Neuron (in vitro differentiated cells): Measurements from ENCODE around the gene PROC.
A peak's percentile ranks its signal among the peaks of the same experiment; 100 is the strongest.

Experiments used
- H2AFZ ChIP-seq: one replicate; pipeline ENCODE4 v1.6.1; 2013; ENCODE audit warnings: low read depth, mild to moderate bottlenecking, inconsistent platforms, low read length, moderate library complexity
- H3K27me3 ChIP-seq: one replicate; pipeline ENCODE4 v1.6.1; 2013; ENCODE audit warnings: low read length; ENCODE audit not compliant: insufficient read depth
- H3K36me3 ChIP-seq: one replicate; pipeline ENCODE4 v1.6.1; 2013; ENCODE audit warnings: low read length; ENCODE audit not compliant: insufficient read depth
- H3K4me1 ChIP-seq: one replicate; pipeline ENCODE4 v1.6.1; 2013; ENCODE audit warnings: low read length; ENCODE audit not compliant: insufficient read depth
- H3K4me3 ChIP-seq: 2 replicates; pipeline ENCODE4 v1.5.1; 2013; ENCODE audit warnings: mild to moderate bottlenecking, low read length, moderate library complexity
- H3K9me3 ChIP-seq: one replicate; pipeline ENCODE4 v1.6.1; 2013; ENCODE audit warnings: low read length

The PROC gene

GRCh38 chr2:127418300-127419111 lies at the start of gene PROC:
TSS of gene PROC (plus strand) at chr2:127418427. CDS start at chr2:127419943, 1,516 bp downstream.
- Histone ChIP-seq H3K4me1 (peaks cover 9% of the 10 kb centered on the region), H3K27me3 (peaks cover 80% of the 10 kb centered on the region)

GRCh38 chr2:127370010-127370409 lies 48.2 kb upstream of the PROC start:
- no peaks in the 10 kb centered on the region for H3K4me1 ChIP-seq
- H3K9me3 ChIP-seq = peaks cover 14% of the 10 kb centered on the region
- no peaks in the 10 kb centered on the region for H3K36me3 ChIP-seq
- no peak overlapping the region for H3K4me3 ChIP-seq
- H2AFZ ChIP-seq = no peak overlapping the region
- H3K27me3 ChIP-seq = no peaks in the 10 kb centered on the region

More at GRCh38 chr2:127418300-127419111, at the start of gene PROC:
- no peak within 1 kb of the TSS for H2AFZ ChIP-seq
- H3K36me3 ChIP-seq = no peaks in the 10 kb centered on the region
- no peaks in the 10 kb centered on the region for H3K9me3 ChIP-seq
- no peak within 1 kb of the TSS for H3K4me3 ChIP-seq

DNA sequence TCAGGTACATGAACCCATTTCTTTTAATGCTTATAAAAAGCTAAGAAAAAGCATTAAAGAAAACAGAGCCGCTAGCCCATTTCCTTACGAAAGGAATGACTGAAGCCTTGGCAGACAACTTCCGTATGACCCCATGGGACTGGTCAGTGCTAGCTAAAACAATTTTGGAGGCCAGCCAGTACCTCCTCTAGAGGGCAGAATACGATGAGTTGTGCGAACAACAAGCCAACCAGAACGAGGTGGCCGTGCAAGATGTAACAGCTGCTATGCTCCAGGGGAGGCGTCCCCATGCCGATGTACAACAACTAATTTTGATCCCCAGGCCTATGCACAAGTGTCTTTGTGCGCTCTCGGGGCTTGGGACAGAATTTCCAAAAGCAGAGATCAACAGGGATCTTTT lies 47.2 kb upstream of the PROC start:
- H3K36me3 ChIP-seq = no peaks in the 10 kb centered on the region
- H3K4me3 ChIP-seq = no peak overlapping the region
- H3K27me3 ChIP-seq = no peaks in the 10 kb centered on the region
- H3K4me1 ChIP-seq = no peaks in the 10 kb centered on the region
- H3K9me3 ChIP-seq = peaks cover 20% of the 10 kb centered on the region
- no peak overlapping the region for H2AFZ ChIP-seq

DNA sequence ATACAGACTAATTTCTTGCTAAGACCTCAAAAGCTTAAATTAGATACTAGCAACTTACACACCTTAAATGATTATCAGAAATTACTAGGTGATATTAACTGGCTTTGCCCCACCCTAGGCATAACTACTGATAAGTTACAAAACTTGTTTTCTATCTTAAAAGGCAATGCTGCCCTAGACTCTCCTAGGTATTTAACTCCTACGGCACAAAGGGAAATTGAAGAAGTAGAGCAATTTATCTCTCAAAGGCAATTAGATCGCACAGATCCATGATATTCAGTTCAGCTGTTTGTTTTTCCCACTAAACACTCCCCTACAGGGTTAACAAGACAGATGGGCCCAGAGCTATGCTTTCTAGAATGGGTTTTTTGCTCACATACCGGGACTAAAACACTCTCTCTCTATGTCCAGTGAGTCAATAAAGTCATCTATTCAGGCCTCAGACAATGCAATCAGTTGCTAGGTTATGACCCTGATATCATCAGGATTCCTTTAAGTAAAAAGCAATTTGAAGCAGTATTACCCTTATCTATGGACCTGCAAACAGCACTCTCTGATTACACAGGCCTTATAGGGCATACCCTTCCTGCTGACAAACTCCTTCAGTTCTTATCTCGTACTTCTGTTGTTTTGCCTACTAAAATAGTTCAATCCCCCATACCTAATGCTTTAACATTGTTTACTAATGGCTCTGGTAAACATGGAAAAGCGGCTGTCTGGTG lies 44.7 kb upstream of the PROC start:
- H3K4me1 ChIP-seq = no peaks in the 10 kb centered on the region
- no peaks in the 10 kb centered on the region for H3K27me3 ChIP-seq
- H3K36me3 ChIP-seq = no peaks in the 10 kb centered on the region
- H2AFZ ChIP-seq = no peak overlapping the region
- H3K9me3 ChIP-seq = peaks cover 32% of the 10 kb centered on the region
- H3K4me3 ChIP-seq = no peak overlapping the region

DNA sequence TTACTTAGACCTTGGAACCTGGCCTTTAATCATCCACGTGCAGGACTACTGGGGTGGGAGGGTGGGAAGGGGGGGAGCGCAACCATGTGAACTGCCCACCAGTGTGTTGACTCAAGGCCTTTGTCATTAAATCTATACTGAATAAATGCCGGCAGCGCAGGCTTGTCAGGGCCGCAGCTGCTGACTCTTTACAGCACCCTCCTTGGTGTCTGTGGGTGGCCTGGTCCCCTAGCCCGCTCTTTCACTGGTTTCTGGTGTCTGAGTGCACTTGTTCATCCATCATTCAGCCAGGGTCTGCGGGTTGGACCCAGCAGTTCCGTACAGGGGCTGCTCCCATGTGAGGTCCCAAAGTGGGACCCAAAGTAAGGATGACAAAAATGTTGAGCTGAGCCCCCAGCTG lies 42.0 kb upstream of the PROC start:
- H3K9me3 ChIP-seq = peaks cover 24% of the 10 kb centered on the region
- no peaks in the 10 kb centered on the region for H3K4me1 ChIP-seq
- H2AFZ ChIP-seq = no peak overlapping the region
- H3K36me3 ChIP-seq = no peaks in the 10 kb centered on the region
- H3K27me3 ChIP-seq = no peaks in the 10 kb centered on the region
- no peak overlapping the region for H3K4me3 ChIP-seq

GRCh38 chr2:127377262-127377661 lies 41.0 kb upstream of the PROC start:
- H2AFZ ChIP-seq = no peak overlapping the region
- H3K9me3 ChIP-seq = peaks cover 22% of the 10 kb centered on the region
- no peaks in the 10 kb centered on the region for H3K27me3 ChIP-seq
- no peak overlapping the region for H3K4me3 ChIP-seq
- H3K4me1 ChIP-seq = no peaks in the 10 kb centered on the region
- peaks cover 1% of the 10 kb centered on the region for H3K36me3 ChIP-seq

GRCh38 chr2:127378720-127379119 lies 39.5 kb upstream of the PROC start:
- Histone ChIP-seq H3K27me3 (no peaks in the 10 kb centered on the region), H3K9me3 (peaks cover 22% of the 10 kb centered on the region), H3K4me1 (no peaks in the 10 kb centered on the region), H3K4me3 (no peak overlapping the region), H2AFZ (no peak overlapping the region), H3K36me3 (peaks cover 1% of the 10 kb centered on the region)

GRCh38 chr2:127379712-127380355 lies 38.4 kb upstream of the PROC start:
- no peak overlapping the region for H3K4me3 ChIP-seq
- H2AFZ ChIP-seq = no peak overlapping the region
- H3K9me3 ChIP-seq = peaks cover 18% of the 10 kb centered on the region
- H3K36me3 ChIP-seq = peaks cover 1% of the 10 kb centered on the region
- no peaks in the 10 kb centered on the region for H3K27me3 ChIP-seq
- no peaks in the 10 kb centered on the region for H3K4me1 ChIP-seq

- Histone ChIP-seq H3K4me3 (no peak overlapping the region), H3K9me3 (peaks cover 5% of the 10 kb centered on the region), H3K36me3 (peaks cover 1% of the 10 kb centered on the region), H3K27me3 (no peaks in the 10 kb centered on the region), H2AFZ (no peak overlapping the region), H3K4me1 (peaks cover 12% of the 10 kb centered on the region)
These were observed 36.5 kb upstream of the PROC start for GRCh38 chr2:127381762-127382161.

DNA sequence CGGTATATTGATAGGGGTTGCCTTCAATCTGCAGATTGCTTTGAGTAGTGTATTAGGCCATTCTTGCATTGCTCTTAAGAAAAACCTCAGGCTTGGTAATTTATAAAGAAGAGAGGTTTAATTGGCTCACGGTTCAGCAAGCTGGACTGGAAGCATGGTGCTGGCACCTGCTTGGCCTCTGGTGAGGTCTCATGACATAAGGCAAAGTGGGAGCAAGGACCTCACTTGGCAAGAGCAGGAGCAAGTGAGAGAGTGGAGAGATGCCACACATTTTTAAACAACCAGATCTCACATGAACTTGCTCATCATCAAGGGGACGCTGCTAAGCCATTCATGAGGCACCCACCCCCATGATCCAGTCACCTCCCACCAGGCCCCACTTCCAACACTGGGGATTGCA lies 35.4 kb upstream of the PROC start:
- Histone ChIP-seq H3K36me3 (peaks cover 1% of the 10 kb centered on the region), H3K4me1 (peaks cover 12% of the 10 kb centered on the region), H3K27me3 (no peaks in the 10 kb centered on the region), H3K4me3 (no peak overlapping the region), H3K9me3 (peaks cover 2% of the 10 kb centered on the region), H2AFZ (no peak overlapping the region)

GRCh38 chr2:127384529-127384928 lies 33.7 kb upstream of the PROC start:
- Histone ChIP-seq H3K27me3 (no peaks in the 10 kb centered on the region), H3K9me3 (no peaks in the 10 kb centered on the region), H2AFZ (no peak overlapping the region), H3K4me1 (peaks cover 20% of the 10 kb centered on the region), H3K4me3 (no peak overlapping the region), H3K36me3 (peaks cover 1% of the 10 kb centered on the region)

DNA sequence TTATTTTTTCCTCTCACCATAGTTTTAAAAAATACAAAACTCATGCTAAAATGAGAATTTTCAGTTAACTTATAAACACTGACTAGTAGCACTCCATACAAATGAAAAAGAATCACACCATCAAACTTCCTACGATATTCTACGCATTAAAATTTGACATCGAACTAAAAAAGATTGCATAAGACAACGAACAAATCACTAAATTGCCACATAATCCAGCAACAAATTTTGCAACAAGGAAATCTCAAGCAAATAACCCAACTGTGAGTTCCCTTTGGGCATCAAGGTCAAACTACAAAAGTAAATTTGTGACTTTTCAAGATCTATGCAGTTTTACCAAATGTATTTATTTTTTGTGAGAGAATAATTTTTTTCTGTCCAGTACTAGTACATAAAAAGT lies 32.0 kb upstream of the PROC start:
- Histone ChIP-seq H3K36me3 (peaks cover 1% of the 10 kb centered on the region), H3K27me3 (no peaks in the 10 kb centered on the region), H3K9me3 (no peaks in the 10 kb centered on the region), H3K4me3 (peak overlapping the region; percentile 59), H2AFZ (no peak overlapping the region), H3K4me1 (peaks cover 20% of the 10 kb centered on the region)
